HG03039 (cell line): ENCODE results near the gene SULT2A1.
"Not testable (repeated sequence)": the region's sequence is repeated elsewhere in the genome, so short reads cannot be mapped to it uniquely, and the experiment has no call there.

Experiments used
- ATAC-seq: cut with Tn5 transposase; IDR thresholded peaks from one replicate; pipeline ENCODE4 v1.9.1; 2021; ENCODE audit warnings: mild to moderate bottlenecking, moderate library complexity; ENCODE audit not compliant: unreplicated experiment

Gene SULT2A1

GRCh38 chr19:47886010-47886559 lies at the start of gene SULT2A1:
TSS of gene SULT2A1 (minus strand) at chr19:47886315. CDS start at chr19:47886257, 58 bp downstream.
- ATAC-seq, result no peak

- not testable (repeated sequence) for ATAC-seq
Measured at GRCh38 chr19:47928581-47928980, 42.5 kb upstream of the SULT2A1 start.

- not testable (repeated sequence) for ATAC-seq
Measured at GRCh38 chr19:47920107-47920506, 34.0 kb upstream of the SULT2A1 start.

GRCh38 chr19:47910191-47910590 lies 24.1 kb upstream of the SULT2A1 start:
- ATAC-seq, result not testable (repeated sequence)

GRCh38 chr19:47909350-47909749 lies 23.2 kb upstream of the SULT2A1 start:
- ATAC-seq, result not testable (repeated sequence)

- ATAC-seq, result no peak
Measured at GRCh38 chr19:47901370-47901769, 15.3 kb upstream of the SULT2A1 start.

GRCh38 chr19:47899335-47899734 lies 13.2 kb upstream of the SULT2A1 start:
- ATAC-seq, result no peak

GRCh38 chr19:47897861-47898260 lies 11.7 kb upstream of the SULT2A1 start:
- ATAC-seq, result no peak

GRCh38 chr19:47896773-47897172 lies 10.7 kb upstream of the SULT2A1 start:
- no peak for ATAC-seq

- ATAC-seq, result no peak
Measured at GRCh38 chr19:47896019-47896418, 9.9 kb upstream of the SULT2A1 start.

GRCh38 chr19:47895165-47895782 lies 9.2 kb upstream of the SULT2A1 start:
- no peak for ATAC-seq

- ATAC-seq, result no peak
Measured at GRCh38 chr19:47891923-47892666, 6.0 kb upstream of the SULT2A1 start.

- no peak for ATAC-seq
Measured at GRCh38 chr19:47891622-47891922, 5.5 kb upstream of the SULT2A1 start.

GRCh38 chr19:47890865-47891621 lies 4.9 kb upstream of the SULT2A1 start:
- ATAC-seq, result no peak

- ATAC-seq, result no peak
Measured at GRCh38 chr19:47885067-47885463, 1.1 kb downstream of the SULT2A1 start.

GRCh38 chr19:47882890-47883289 lies 3.2 kb downstream of the SULT2A1 start:
- ATAC-seq, result no peak

GRCh38 chr19:47881757-47882156 lies 4.4 kb downstream of the SULT2A1 start:
- ATAC-seq, result no peak

- not testable (repeated sequence) for ATAC-seq
Measured at GRCh38 chr19:47879385-47879784, 6.7 kb downstream of the SULT2A1 start.

- no peak for ATAC-seq
Measured at GRCh38 chr19:47878906-47879305, 7.2 kb downstream of the SULT2A1 start.

- ATAC-seq, result no peak
Measured at GRCh38 chr19:47865166-47865565, 20.9 kb downstream of the SULT2A1 start.

- ATAC-seq, result no peak
Measured at GRCh38 chr19:47863514-47863936, 22.6 kb downstream of the SULT2A1 start.

GRCh38 chr19:47861630-47862029 lies 24.5 kb downstream of the SULT2A1 start:
- ATAC-seq, result no peak
